GM12878 (cell line): ENCODE results near the gene RUNX3. TPM values are rescaled to one million over a fixed set of nuclear protein-coding genes. Genes with fewer than 3 reads are reported as not detected.
A peak's percentile ranks its signal among the peaks of the same experiment; 100 is the strongest.

Source experiments
- ATAC-seq: fragments of 200-7000 bp; cut with Tn5 transposase; 3 replicates; pipeline ENCODE4 v1.9.1; 2020; ENCODE audit warnings: mild to moderate bottlenecking, moderate library complexity
- BruUV-seq: library from RNA; stranded (reverse); fragments of 400-500 nt; replicated peaks from 2 replicates; lab custom pipeline; 2021; lab: Mats Ljungman, UMichigan
- CTCF ChIA-PET: fragments of 300-600 bp; sonication (Branson Sonifier 250); formaldehyde crosslinking; extraction: SDS; loops from one replicate; lab custom pipeline; 2021; ENCODE audit warnings: inconsistent platforms; lab: Yijun Ruan, JAX
- POLR2A ChIA-PET: fragments of 350-600 bp; formaldehyde crosslinking; extraction: SDS; loops from one replicate; lab custom pipeline; 2021; ENCODE audit warnings: inconsistent platforms; lab: Charles Lee
- RAD21 ChIA-PET: fragments of 300-600 bp; sonication (Branson Sonifier 250); formaldehyde crosslinking; loops from one replicate; lab custom pipeline; 2023; ENCODE audit warnings: antibody characterized with exemption; ENCODE audit not compliant: unreplicated experiment; lab: Charles Lee
- SMC1A ChIA-PET: fragments of 300-600 bp; sonication (Branson Sonifier 250); formaldehyde crosslinking; loops from one replicate; lab custom pipeline; 2023; ENCODE audit not compliant: unreplicated experiment, uncharacterized antibody; lab: Charles Lee
- DNase-seq: peaks from one replicate; pipeline ENCODE4 v3.0.0-alpha.2; 2011; ENCODE audit warnings: low read depth, low spot score
- FAIRE-seq: peaks from 3 replicates; lab custom pipeline; 2011; peaks lifted over from hg19 to GRCh38; lab: Jason Lieb, UNC
- H2AFZ ChIP-seq: 2 replicates; pipeline ENCODE4 v1.6.0; 2011; ENCODE audit warnings: low read depth, low read length, control low read depth; ENCODE audit not compliant: control insufficient read depth
- H3K27ac ChIP-seq: 2 replicates; pipeline ENCODE4 v1.5.1; 2011; ENCODE audit warnings: control low read depth; ENCODE audit not compliant: control insufficient read depth, insufficient read depth
- H3K27me3 ChIP-seq, 2 experiments: replicated peaks in 1 of 2; 2 replicates each; pipeline versions ENCODE4 v1.6.0 to v1.6.1; 2011; ENCODE audit warnings: low read length in 1 of 2; ENCODE audit not compliant: control insufficient read depth in 2 of 2, insufficient read depth in 2 of 2
- H3K36me3 ChIP-seq, 2 experiments: 2 replicates each; pipeline ENCODE4 v1.5.1; 2011; ENCODE audit warnings: low read length in 1 of 2; ENCODE audit not compliant: control insufficient read depth in 2 of 2, insufficient read depth in 2 of 2
- H3K4me1 ChIP-seq: 2 replicates; pipeline ENCODE4 v1.6.1; 2011; ENCODE audit warnings: mild to moderate bottlenecking, low read length, moderate library complexity, mixed read lengths; ENCODE audit not compliant: control insufficient read depth, insufficient read depth
- H3K4me2 ChIP-seq: 2 replicates; pipeline ENCODE4 v1.6.0; 2011; ENCODE audit warnings: control low read depth; ENCODE audit not compliant: control insufficient read depth, insufficient read depth
- H3K4me3 ChIP-seq: fragments of 200-600 bp; sonication (generic); 2 replicates; pipeline ENCODE4 v1.5.1; 2016
- H3K79me2 ChIP-seq: 2 replicates; pipeline ENCODE4 v1.6.0; 2011; ENCODE audit warnings: low read length; ENCODE audit not compliant: control insufficient read depth, insufficient read depth
- H3K9ac ChIP-seq: 2 replicates; pipeline ENCODE4 v1.8.0; 2011; ENCODE audit warnings: low read length, control low read depth, mixed read lengths; ENCODE audit not compliant: control insufficient read depth, insufficient read depth
- H3K9me3 ChIP-seq: replicated peaks from 3 replicates; pipeline ENCODE4 v1.5.1; 2011; ENCODE audit warnings: mild to moderate bottlenecking, low read length; ENCODE audit not compliant: control insufficient read depth, insufficient read depth
- H4K20me1 ChIP-seq: 2 replicates; pipeline ENCODE4 v1.6.0; 2011; ENCODE audit not compliant: control insufficient read depth, insufficient read depth
- BACH1 ChIP-seq: fragments of 450-650 bp; IDR thresholded peaks from 2 replicates; pipeline ENCODE4 v1.6.1; 2017; ENCODE audit warnings: mild to moderate bottlenecking, borderline replicate concordance
- CHD1 ChIP-seq: IDR thresholded peaks from 2 replicates; pipeline ENCODE4 v1.6.1; 2012; ENCODE audit warnings: low read depth, low read length, improper control_type of control experiment
- CREM ChIP-seq: IDR thresholded peaks from 2 replicates; pipeline ENCODE4 v1.6.1; 2014; ENCODE audit warnings: antibody characterized with exemption, low read depth
- CTCF ChIP-seq, 3 experiments: IDR thresholded peaks in 2 of 3; conservative IDR thresholded peaks in 1 of 3; 2 replicates each; pipeline ENCODE4 v1.5.1; 2011; ENCODE audit warnings: low read depth in 3 of 3, low read length in 3 of 3, mild to moderate bottlenecking in 3 of 3, control low read depth in 2 of 3, moderate library complexity in 2 of 3, inconsistent platforms in 1 of 3, mixed read lengths in 1 of 3; ENCODE audit not compliant: control insufficient read depth in 2 of 3, insufficient read depth in 1 of 3; ENCODE audit errors: extremely low read depth in 1 of 3
- EED ChIP-seq: sonication (generic); IDR thresholded peaks from 2 replicates; pipeline ENCODE4 v1.6.1; 2016; ENCODE audit warnings: antibody characterized with exemption, low read depth
- IKZF1 ChIP-seq: fragments of 450-650 bp; conservative IDR thresholded peaks from 2 replicates; pipeline ENCODE4 v1.6.1; 2017; ENCODE audit warnings: antibody characterized with exemption, mild to moderate bottlenecking
- KAT2A ChIP-seq: conservative IDR thresholded peaks from 2 replicates; pipeline ENCODE4 v1.6.1; 2011; ENCODE audit warnings: low read depth, low read length; ENCODE audit not compliant: control insufficient read depth
- MEF2A ChIP-seq: IDR thresholded peaks from 2 replicates; pipeline ENCODE4 v1.6.1; 2011; ENCODE audit warnings: low read depth, mild to moderate bottlenecking, low read length, moderate library complexity; ENCODE audit not compliant: insufficient read depth
- NFYA ChIP-seq: IDR thresholded peaks from 2 replicates; pipeline ENCODE4 v1.6.1; 2011; ENCODE audit warnings: low read depth, mild to moderate bottlenecking, low read length, improper control_type of control experiment, borderline replicate concordance
- NKRF ChIP-seq: fragments of 450-650 bp; conservative IDR thresholded peaks from 2 replicates; pipeline ENCODE4 v1.6.1; 2017; ENCODE audit warnings: mild to moderate bottlenecking, moderate library complexity
- NR2F1 ChIP-seq: fragments of 450-650 bp; conservative IDR thresholded peaks from 2 replicates; pipeline ENCODE4 v1.6.1; 2017; ENCODE audit warnings: mild to moderate bottlenecking
- POLR2A ChIP-seq: IDR thresholded peaks from 2 replicates; pipeline ENCODE4 v1.6.1; 2011; ENCODE audit warnings: low read depth, mild to moderate bottlenecking, low read length
- RAD21 ChIP-seq: IDR thresholded peaks from 2 replicates; pipeline ENCODE4 v1.6.1; 2011; ENCODE audit warnings: mild to moderate bottlenecking, low read depth, low read length, moderate library complexity; ENCODE audit not compliant: insufficient read depth
- RB1 ChIP-seq: fragments of 450-650 bp; formaldehyde crosslinking; IDR thresholded peaks from 2 replicates; pipeline ENCODE4 v1.6.1; 2017; ENCODE audit warnings: mild to moderate bottlenecking, borderline replicate concordance
- RELA ChIP-seq: fragments of 450-650 bp; IDR thresholded peaks from 2 replicates; pipeline ENCODE4 v1.8.0; 2014; ENCODE audit warnings: borderline replicate concordance; ENCODE audit not compliant: partially characterized antibody
- SMAD5 ChIP-seq: IDR thresholded peaks from 2 replicates; pipeline ENCODE4 v1.6.1; 2016; ENCODE audit warnings: antibody characterized with exemption, low read depth
- SMC3 ChIP-seq: IDR thresholded peaks from 2 replicates; pipeline ENCODE4 v1.6.1; 2011; ENCODE audit warnings: low read length, improper control_type of control experiment, borderline replicate concordance
- SUZ12 ChIP-seq: fragments of 200-600 bp; sonication (generic); IDR thresholded peaks from one replicate; pipeline ENCODE4 v1.6.1; 2018; ENCODE audit warnings: antibody characterized with exemption, mild to moderate bottlenecking; ENCODE audit not compliant: unreplicated experiment
- TARDBP ChIP-seq: IDR thresholded peaks from 2 replicates; pipeline ENCODE4 v1.6.1; 2016; ENCODE audit warnings: borderline replicate concordance
- USF1 ChIP-seq: IDR thresholded peaks from 2 replicates; pipeline ENCODE4 v1.6.1; 2011; ENCODE audit warnings: borderline replicate concordance, low read depth, mild to moderate bottlenecking, moderate library complexity, mixed read lengths, low read length; ENCODE audit not compliant: insufficient read depth; ENCODE audit errors: extremely low read length
- WGBS: methylation state at CpG from one replicate; pipeline ENCODE4 v1.1.6; 2016; ENCODE audit warnings: low lambda C conversion rate; ENCODE audit not compliant: insufficient replicate concordance, insufficient coverage; ENCODE audit errors: missing lambda C conversion rate; 5-methylcytosine and 5-hydroxymethylcytosine counted together
- in situ Hi-C: fragments of 300-500 bp; cut with MboI; formaldehyde crosslinking; loops from 9 replicates; pipeline ENCODE4 v1.14.3; 2018; ENCODE audit warnings: mixed read lengths
- intact Hi-C: fragments of 100-400 bp; cut with micrococcal nuclease; formaldehyde crosslinking; loops from one replicate; pipeline ENCODE4 v1.14.2; 2022; ENCODE audit not compliant: unreplicated experiment
- polyA plus RNA-seq, 11 experiments: library from polyadenylated mRNA; depleted of rRNA in 4 of 11; unstranded in 6 of 11; stranded (reverse) in 5 of 11; fragments of >200 nt; fragmentation: Nextera tagmentation in 4 of 11; fragmentation: Illumina TruSeq in 1 of 11; extraction: Ambion mirVana in 4 of 11; extraction: Trizol in 1 of 11; gene quantifications; 1 replicate in 1 of 11; 2 replicates in 10 of 11; pipeline versions ENCODE4 v1.2.1 to v1.2.3, GENCODE V29; 2011 to 2016; ENCODE audit warnings: inconsistent platforms in 2 of 11, missing spikeins in 2 of 11, low read depth in 1 of 11
- total RNA-seq, 4 experiments: library from RNA; depleted of rRNA in 3 of 4; stranded (reverse); fragments of >200 nt in 3 of 4; fragmentation: Illumina TruSeq in 1 of 4; extraction: Trizol in 1 of 4; gene quantifications; 2 replicates each; pipeline versions ENCODE4 v1.2.1 to v1.2.3, GENCODE V29; 2013 to 2021

RUNX3 gene
- total and polyA plus RNA-seq, 10 of the 15 experiments (the other 5 are each of a cell fraction or from before 2014, with no cell fraction given) = 19.0 to 151 (median 31.4) TPM

GRCh38 chr1:24954022-24954421 lies 23.9 kb upstream of the RUNX3 start (continued):
- no peak for TF ChIP-seq SUZ12
- no peak for TF ChIP-seq RELA
- TF ChIP-seq SMAD5 = no peak
- 0 out of 2 replicates have a peak, but pooled peaks have one; percentile 61 for TF ChIP-seq MEF2A
- TF ChIP-seq NFYA = no peak
- TF ChIP-seq KAT2A = no peak
- no peak for TF ChIP-seq TARDBP
- TF ChIP-seq EED = no peak
- no peak for TF ChIP-seq USF1
- TF ChIP-seq CREM = 0 out of 2 replicates have a peak, but pooled peaks have one; percentile 5
- TF ChIP-seq CHD1 = no peak

GRCh38 chr1:24952413-24952841 lies 22.4 kb upstream of the RUNX3 start:
- RAD21 ChIA-PET = interaction anchor here (1.3 to 6.4 kb wide), 13 partner anchors 8 to 103 kb away, joined by 3 to 68 read pairs (median 5); partner anchors contain the start of gene RUNX3
- peaks cover 34 to 35% of the 10 kb centered on the region in 2 experiments for H3K36me3 ChIP-seq
- H4K20me1 ChIP-seq = no peaks in the 10 kb centered on the region; the same call in 1 of the 2 replicates
- H3K9ac ChIP-seq = no peak overlapping the region
- SMC1A ChIA-PET = interaction anchor here (1.1 to 18.5 kb wide), 9 partner anchors 8 to 148 kb away, joined by 3 to 391 read pairs (median 8); partner anchors contain the start of gene RUNX3
- no peaks in the 10 kb centered on the region for H3K27me3 ChIP-seq
- CTCF ChIA-PET = interaction anchor here (1.0 to 18.6 kb wide), 10 partner anchors 8 to 149 kb away, joined by 3 to 396 read pairs (median 10); partner anchors contain the start of gene RUNX3
- peak; percentile 6; the same call in 2 of the 3 replicates for ATAC-seq
- peak; percentile 23 for FAIRE-seq
- no peak for DNase-seq
- no peaks in the 10 kb centered on the region for H3K9me3 ChIP-seq
- 0% methylated on average over 5 of the region's 5 CpGs for WGBS
- POLR2A ChIA-PET = interaction anchor here (0.6 to 4.3 kb wide), 13 partner anchors 11 to 1266 kb away, joined by 3 to 35 read pairs (median 4); no protein-coding TSS in a partner anchor
- H3K4me3 ChIP-seq = no peak overlapping the region
- H3K4me2 ChIP-seq = peak overlapping the region; percentile 36
- no TSS peak for BruUV-seq
- no peak overlapping the region for H2AFZ ChIP-seq
- H3K27ac ChIP-seq = peak overlapping the region; percentile 47
- peaks cover 99% of the 10 kb centered on the region for H3K79me2 ChIP-seq
- in situ Hi-C loops = no loop called here
- peaks cover 93% of the 10 kb centered on the region for H3K4me1 ChIP-seq
- intact Hi-C loops = loop anchor here (5.0 kb wide), 1 partner anchor 150 kb away; no protein-coding TSS in a partner anchor
- TF ChIP-seq POLR2A = peak; percentile 23; the same call in 1 of the 2 replicates
- 0 out of 2 replicates have a peak, but pooled peaks have one; percentile 16 for TF ChIP-seq SMC3
- TF ChIP-seq IKZF1 = peak; percentile 35; the same call in 1 of the 2 replicates
- peak in 2 of 3 experiments; percentile 11 to 28; a peak in 2 of 6 replicates for TF ChIP-seq CTCF (IDR thresholded peaks at IDR 0.05 in 2 of 3, conservative IDR thresholded peaks at IDR 0.05 in 1 of 3; ENCODE audit: control insufficient read depth in 2 of 3, extremely low read depth in 1 of 3, insufficient read depth in 1 of 3, low read depth in 3 of 3, low read length in 3 of 3)
- peak; percentile 13; the same call in 1 of the 2 replicates for TF ChIP-seq BACH1
- no peak for TF ChIP-seq NKRF
- TF ChIP-seq NR2F1 = peak; percentile 48; the same call in 1 of the 2 replicates
- no peak for TF ChIP-seq RB1
- TF ChIP-seq RAD21 = peak; percentile 26; the same call in 1 of the 2 replicates
